Activated T-helper 17 cell treated with anti-CD3 and anti-CD28 coated beads, Interleukin-2, amount 50 U/mL, for 72 hours (primary cell): Measurements from ENCODE around the gene TMEM220. TPM values are rescaled to one million over a fixed set of nuclear protein-coding genes. Genes with fewer than 3 reads are reported as not detected.
"Not testable (repeated sequence)": the region's sequence is repeated elsewhere in the genome, so short reads cannot be mapped to it uniquely, and the experiment has no call there.

Source experiments
- ATAC-seq: fragments of 150-1000 bp; cut with Tn5 transposase; replicated peaks from 2 replicates; pipeline ENCODE4 v1.10.0; 2021; ENCODE audit warnings: mild to moderate bottlenecking, moderate library complexity
- H3K27ac Mint-ChIP-seq: one replicate; pipeline ENCODE4 v1.8.0; 2022; ENCODE audit warnings: mixed read lengths
- H3K27me3 Mint-ChIP-seq: one replicate; pipeline ENCODE4 v1.8.0; 2022; ENCODE audit warnings: mixed read lengths
- H3K36me3 Mint-ChIP-seq: one replicate; pipeline ENCODE4 v1.8.0; 2022; ENCODE audit warnings: low read depth, mild to moderate bottlenecking, mixed read lengths
- H3K4me1 Mint-ChIP-seq: one replicate; pipeline ENCODE4 v1.8.0; 2022; ENCODE audit warnings: mixed read lengths
- H3K4me3 Mint-ChIP-seq: one replicate; pipeline ENCODE4 v1.8.0; 2022; ENCODE audit warnings: mild to moderate bottlenecking, mixed read lengths
- H3K9me3 Mint-ChIP-seq: one replicate; pipeline ENCODE4 v1.8.0; 2022; ENCODE audit warnings: mixed read lengths
- total RNA-seq, 2 donors: library from RNA; stranded (reverse); gene quantifications; one replicate each; pipeline ENCODE4 v1.2.3, GENCODE V29; 2022

TMEM220 gene
- total RNA-seq, 2 donors from 2014 or later = 0.40 to 0.41 TPM

DNA sequence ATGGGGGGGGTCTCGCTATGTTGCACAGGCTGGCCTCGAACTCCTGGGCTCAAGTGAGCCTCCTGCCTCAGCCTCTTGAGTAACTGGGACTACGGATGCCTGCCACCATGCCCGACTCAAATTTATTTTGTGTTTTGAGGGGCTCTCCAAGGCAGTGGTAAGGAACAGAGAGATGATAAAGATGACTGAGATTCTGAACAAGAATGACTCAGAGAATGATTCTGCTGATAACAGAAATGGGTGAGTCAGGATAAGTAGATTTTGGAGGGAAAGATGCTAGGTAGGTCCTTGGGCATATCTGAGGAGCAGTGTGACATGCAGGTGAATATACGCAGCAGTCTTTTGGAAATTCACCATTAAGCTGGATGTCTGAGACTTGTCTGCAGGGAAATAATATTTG is 2.6 kb downstream of the TMEM220 start:
- peak; percentile 70 for ATAC-seq

DNA sequence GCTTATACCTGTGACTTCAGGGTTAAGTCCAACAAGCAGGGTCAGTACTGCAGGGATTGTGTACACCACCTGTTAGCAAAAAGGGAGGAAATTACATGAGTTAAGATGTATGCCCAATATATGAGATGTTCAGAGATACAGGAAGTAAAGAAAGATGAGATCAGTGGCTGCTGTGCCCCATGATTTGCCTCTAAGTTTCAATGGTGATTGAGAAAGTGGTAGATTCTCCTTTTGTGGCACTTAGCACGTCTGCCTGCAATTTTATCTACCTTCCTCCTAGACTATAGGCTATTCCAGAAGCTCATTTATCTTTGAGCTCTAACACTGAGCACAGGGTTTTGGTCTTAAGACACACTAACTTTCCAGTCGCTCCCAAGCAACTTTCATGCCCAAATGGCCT is 3.6 kb downstream of the TMEM220 start:
- Mint-ChIP-seq H3K4me1 (peaks cover 4% of the 10 kb centered on the region), H3K4me3 (no peak overlapping the region), H3K9me3 (no peaks in the 10 kb centered on the region), H3K27ac (no peak overlapping the region), H3K36me3 (no peaks in the 10 kb centered on the region), H3K27me3 (peaks cover 3% of the 10 kb centered on the region)
- ATAC-seq = no peak

More for the DNA sequence above, 2.6 kb downstream of the TMEM220 start:
- Mint-ChIP-seq H3K36me3 (no peaks in the 10 kb centered on the region), H3K4me1 (peaks cover 4% of the 10 kb centered on the region), H3K27ac (no peak overlapping the region), H3K9me3 (no peaks in the 10 kb centered on the region), H3K27me3 (peaks cover 3% of the 10 kb centered on the region), H3K4me3 (no peak overlapping the region)

DNA sequence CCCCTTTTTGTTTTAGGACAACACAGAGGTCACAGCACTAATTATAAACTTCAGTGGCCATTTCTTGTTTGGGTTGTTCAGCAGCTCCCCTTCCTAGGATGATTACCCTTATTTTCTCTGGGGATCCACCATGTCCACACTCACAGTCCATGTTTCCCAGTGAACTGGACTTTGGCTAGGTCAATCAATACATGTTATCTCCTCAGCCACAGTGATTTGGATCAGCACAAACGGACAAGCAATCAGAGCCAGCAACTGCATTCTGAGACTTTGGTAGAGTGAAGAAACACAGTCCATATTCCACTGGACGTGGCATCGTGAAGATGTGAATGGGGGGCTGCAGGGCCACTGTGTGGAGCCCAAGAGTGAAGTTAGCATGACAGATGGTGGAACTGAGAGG is 4.6 kb downstream of the TMEM220 start:
- H3K27ac Mint-ChIP-seq = no peak overlapping the region
- no peaks in the 10 kb centered on the region for H3K36me3 Mint-ChIP-seq
- H3K4me3 Mint-ChIP-seq = no peak overlapping the region
- no peaks in the 10 kb centered on the region for H3K4me1 Mint-ChIP-seq
- H3K27me3 Mint-ChIP-seq = no peaks in the 10 kb centered on the region
- H3K9me3 Mint-ChIP-seq = no peaks in the 10 kb centered on the region
- no peak for ATAC-seq

DNA sequence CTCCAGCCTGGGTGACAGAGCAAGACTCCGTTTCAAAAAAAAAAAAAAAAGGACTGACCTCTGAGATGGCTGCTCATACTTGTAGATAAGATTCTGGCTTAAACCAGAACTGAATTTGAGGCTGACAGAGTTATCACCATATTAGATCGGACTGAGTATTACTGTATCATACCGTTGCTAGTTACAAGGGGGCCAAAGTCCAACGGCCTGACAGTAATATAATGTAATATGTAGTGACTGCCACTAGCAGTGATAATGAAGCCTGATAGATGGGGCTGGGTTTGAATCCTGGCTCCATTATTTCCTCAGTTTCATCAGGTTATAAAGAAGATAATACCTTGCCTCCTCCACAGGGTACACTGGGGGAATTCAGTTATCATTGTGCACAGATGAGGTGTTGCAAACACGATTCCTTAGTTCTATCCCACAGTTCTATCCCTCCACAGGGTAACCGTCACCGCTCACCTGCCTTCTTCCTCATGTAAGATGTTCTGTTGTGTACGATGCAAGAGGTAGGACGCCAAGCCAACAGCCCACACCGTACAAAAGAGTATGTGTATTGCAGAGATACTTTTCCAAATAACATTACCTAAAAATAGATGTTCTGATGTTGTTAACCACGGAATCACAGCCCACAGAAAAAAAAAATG is 5.2 kb downstream of the TMEM220 start:
- H3K27me3 Mint-ChIP-seq = no peaks in the 10 kb centered on the region
- H3K36me3 Mint-ChIP-seq = no peaks in the 10 kb centered on the region
- ATAC-seq = no peak
- H3K9me3 Mint-ChIP-seq = no peaks in the 10 kb centered on the region
- no peak overlapping the region for H3K27ac Mint-ChIP-seq
- no peak overlapping the region for H3K4me3 Mint-ChIP-seq
- no peaks in the 10 kb centered on the region for H3K4me1 Mint-ChIP-seq

DNA sequence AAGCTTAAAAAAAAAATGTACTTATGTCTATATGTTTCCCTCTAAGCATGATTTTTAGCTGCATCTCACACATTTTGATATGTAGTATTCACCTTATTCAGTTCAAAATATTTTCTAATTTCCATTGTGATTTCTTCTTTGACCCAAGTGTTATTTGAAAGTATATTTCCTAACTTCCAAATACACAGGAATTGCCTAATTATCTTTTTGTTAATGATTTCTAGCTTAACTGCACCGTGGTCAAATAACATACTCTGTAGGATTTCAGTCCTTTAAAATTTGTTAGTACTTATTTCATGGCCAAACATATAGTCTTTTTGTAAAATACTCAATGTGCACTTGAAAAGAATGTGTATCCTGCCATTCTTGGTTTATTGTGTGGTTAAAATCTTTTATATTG is 11.3 kb downstream of the TMEM220 start:
- H3K27me3 Mint-ChIP-seq = no peaks in the 10 kb centered on the region
- H3K4me1 Mint-ChIP-seq = no peaks in the 10 kb centered on the region
- H3K4me3 Mint-ChIP-seq = no peak overlapping the region
- peaks cover 17% of the 10 kb centered on the region for H3K36me3 Mint-ChIP-seq
- no peak overlapping the region for H3K27ac Mint-ChIP-seq
- no peak for ATAC-seq
- no peaks in the 10 kb centered on the region for H3K9me3 Mint-ChIP-seq

DNA sequence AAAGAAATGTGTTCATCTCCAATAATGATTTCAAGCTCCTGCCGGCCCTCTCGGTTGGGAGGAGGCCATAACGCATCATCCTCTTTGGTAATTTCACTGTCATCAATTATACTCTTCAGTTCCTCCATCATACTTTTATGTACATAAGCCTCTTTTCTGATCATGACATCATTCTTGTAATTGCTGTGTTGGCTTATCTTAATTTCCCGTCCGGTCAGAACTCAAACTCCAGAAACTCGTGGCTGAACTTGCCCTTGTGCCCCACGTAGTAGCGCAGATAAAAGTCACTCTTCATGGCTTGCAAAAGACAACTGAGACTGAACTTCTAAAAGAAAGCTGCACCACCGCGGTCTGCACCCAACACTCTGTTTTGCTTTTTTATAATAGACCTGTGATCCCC is 13.6 kb downstream of the TMEM220 start:
- Mint-ChIP-seq H3K27me3 (no peaks in the 10 kb centered on the region), H3K27ac (no peak overlapping the region), H3K4me1 (no peaks in the 10 kb centered on the region), H3K9me3 (no peaks in the 10 kb centered on the region), H3K36me3 (peaks cover 40% of the 10 kb centered on the region), H3K4me3 (no peak overlapping the region)
- ATAC-seq = no peak

DNA sequence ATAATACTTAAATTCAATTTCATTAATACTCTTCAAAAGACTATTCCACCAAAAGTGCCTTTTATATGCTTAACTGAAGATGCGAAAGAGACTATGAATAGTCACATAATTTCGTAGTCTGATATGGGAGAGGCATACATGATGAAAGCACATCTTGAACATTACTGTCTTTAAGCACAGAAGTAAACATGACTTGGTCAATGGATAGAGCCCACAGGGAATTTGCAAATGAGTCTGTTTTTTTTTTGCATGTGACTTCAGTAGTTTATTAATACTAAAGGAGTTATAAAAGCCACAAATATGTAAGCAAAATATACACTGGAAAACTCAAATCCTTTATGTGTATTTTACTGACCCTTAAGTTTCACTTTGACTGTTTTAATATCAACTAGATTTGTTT is 16.5 kb downstream of the TMEM220 start:
- no peak overlapping the region for H3K27ac Mint-ChIP-seq
- H3K36me3 Mint-ChIP-seq = peaks cover 68% of the 10 kb centered on the region
- ATAC-seq = no peak
- H3K4me3 Mint-ChIP-seq = no peak overlapping the region
- H3K27me3 Mint-ChIP-seq = no peaks in the 10 kb centered on the region
- no peaks in the 10 kb centered on the region for H3K9me3 Mint-ChIP-seq
- peaks cover 5% of the 10 kb centered on the region for H3K4me1 Mint-ChIP-seq

DNA sequence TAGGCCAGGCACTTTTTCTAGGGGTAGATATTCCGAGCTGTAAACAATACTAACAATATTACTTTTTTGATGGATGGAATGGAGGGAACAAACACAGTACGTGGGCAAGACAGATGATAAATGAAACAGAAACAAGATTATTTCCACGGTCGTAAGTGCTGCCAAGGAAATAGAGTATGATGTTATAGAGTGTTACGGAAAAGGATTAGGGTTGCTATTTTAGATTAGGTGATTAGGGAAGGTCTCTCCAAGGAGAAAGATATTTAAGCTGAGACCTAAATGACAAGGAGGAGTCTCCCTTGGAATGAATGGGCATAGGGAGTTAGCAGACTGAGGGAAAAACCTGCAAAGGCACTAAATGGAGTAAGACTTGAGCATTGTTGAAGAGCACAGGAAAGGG is 24.1 kb downstream of the TMEM220 start:
- Mint-ChIP-seq H3K4me3 (no peak overlapping the region), H3K36me3 (peaks cover 87% of the 10 kb centered on the region), H3K27ac (no peak overlapping the region), H3K9me3 (no peaks in the 10 kb centered on the region), H3K4me1 (peaks cover 23% of the 10 kb centered on the region), H3K27me3 (no peaks in the 10 kb centered on the region)
- ATAC-seq = no peak

DNA sequence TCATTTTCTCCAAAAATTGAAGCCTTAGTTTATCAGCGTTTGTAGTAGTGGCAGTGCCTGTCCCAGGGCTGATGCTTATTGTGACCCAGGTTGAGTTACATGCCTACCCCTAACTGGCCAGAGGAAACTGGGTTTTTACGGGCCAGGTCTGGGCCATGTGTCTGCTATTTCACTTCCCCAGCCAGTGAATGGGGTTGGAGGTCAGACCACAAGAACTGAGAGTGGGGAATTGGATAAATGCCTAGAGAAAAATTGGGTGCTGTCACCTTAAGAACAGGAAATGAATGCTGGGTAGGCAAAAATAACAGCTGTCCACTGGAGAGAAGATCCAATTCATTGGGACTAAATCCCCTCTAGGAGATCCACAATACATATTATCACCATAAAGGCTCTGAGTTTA is 27.2 kb downstream of the TMEM220 start:
- ATAC-seq = no peak
- no peaks in the 10 kb centered on the region for H3K27me3 Mint-ChIP-seq
- peak overlapping the region; percentile 44 for H3K4me3 Mint-ChIP-seq
- H3K9me3 Mint-ChIP-seq = no peaks in the 10 kb centered on the region
- peaks cover 62% of the 10 kb centered on the region for H3K36me3 Mint-ChIP-seq
- peaks cover 29% of the 10 kb centered on the region for H3K4me1 Mint-ChIP-seq
- H3K27ac Mint-ChIP-seq = peak overlapping the region; percentile 58

DNA sequence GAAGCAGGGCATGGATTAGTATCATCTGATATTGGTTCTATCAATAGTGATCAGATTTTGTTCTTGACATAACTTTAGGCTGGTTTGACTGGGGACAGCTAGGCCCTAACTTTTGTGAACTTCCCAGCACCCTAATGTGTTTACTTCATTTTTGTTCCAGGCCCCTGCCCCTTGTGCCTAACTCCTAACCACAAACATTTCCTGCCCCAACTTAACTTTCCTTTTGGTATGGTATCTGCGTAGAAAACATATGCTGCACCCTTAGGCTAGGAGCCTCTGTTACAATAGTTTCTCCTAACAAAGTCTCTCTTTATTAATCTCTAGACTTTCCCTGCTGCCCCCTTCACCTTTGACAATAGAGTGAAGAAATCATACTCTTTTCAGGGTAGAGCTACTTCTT is 30.0 kb downstream of the TMEM220 start:
- Mint-ChIP-seq H3K4me1 (peaks cover 22% of the 10 kb centered on the region), H3K36me3 (peaks cover 43% of the 10 kb centered on the region), H3K9me3 (no peaks in the 10 kb centered on the region), H3K27me3 (no peaks in the 10 kb centered on the region), H3K27ac (peak overlapping the region; percentile 93), H3K4me3 (peak overlapping the region; percentile 79)
- ATAC-seq = no peak

DNA sequence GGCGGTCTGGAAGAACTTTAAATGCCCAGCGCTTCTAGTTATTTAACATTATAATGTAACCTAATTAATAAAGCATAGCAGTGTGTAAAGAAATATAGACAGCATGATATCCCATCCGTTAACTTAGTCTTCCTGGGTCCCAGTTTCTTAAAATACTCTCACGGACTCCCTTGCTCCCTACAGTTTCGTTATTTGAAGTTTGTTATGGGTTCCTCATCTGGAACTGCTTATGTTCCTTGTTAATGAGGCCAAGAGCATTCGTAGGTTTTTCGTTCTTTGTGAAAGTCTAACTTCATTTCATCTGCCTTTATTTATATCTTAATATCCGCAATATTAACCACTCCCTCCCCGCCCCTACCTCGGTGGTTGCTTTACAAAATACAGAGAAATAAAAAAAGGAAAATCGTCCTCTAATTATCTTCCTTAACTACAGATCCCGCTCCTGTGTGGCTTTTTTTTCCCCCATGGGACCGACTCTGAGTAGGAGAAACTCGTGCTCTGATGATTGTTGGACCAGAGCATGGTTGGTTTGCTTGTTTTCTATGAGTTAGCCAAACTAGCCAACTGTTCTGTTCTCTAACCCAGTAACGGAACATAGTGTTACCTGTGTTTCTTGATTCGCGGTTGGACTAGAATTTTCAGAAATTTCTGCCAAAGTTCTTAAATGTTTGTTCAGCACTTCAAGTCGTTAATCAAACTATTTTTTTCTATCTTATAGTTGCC is 31.6 kb downstream of the TMEM220 start:
- Mint-ChIP-seq H3K9me3 (no peaks in the 10 kb centered on the region), H3K27me3 (no peaks in the 10 kb centered on the region), H3K36me3 (peaks cover 44% of the 10 kb centered on the region), H3K4me1 (peaks cover 22% of the 10 kb centered on the region), H3K27ac (peak overlapping the region; percentile 95), H3K4me3 (peak overlapping the region; percentile 96)
- no peak for ATAC-seq

DNA sequence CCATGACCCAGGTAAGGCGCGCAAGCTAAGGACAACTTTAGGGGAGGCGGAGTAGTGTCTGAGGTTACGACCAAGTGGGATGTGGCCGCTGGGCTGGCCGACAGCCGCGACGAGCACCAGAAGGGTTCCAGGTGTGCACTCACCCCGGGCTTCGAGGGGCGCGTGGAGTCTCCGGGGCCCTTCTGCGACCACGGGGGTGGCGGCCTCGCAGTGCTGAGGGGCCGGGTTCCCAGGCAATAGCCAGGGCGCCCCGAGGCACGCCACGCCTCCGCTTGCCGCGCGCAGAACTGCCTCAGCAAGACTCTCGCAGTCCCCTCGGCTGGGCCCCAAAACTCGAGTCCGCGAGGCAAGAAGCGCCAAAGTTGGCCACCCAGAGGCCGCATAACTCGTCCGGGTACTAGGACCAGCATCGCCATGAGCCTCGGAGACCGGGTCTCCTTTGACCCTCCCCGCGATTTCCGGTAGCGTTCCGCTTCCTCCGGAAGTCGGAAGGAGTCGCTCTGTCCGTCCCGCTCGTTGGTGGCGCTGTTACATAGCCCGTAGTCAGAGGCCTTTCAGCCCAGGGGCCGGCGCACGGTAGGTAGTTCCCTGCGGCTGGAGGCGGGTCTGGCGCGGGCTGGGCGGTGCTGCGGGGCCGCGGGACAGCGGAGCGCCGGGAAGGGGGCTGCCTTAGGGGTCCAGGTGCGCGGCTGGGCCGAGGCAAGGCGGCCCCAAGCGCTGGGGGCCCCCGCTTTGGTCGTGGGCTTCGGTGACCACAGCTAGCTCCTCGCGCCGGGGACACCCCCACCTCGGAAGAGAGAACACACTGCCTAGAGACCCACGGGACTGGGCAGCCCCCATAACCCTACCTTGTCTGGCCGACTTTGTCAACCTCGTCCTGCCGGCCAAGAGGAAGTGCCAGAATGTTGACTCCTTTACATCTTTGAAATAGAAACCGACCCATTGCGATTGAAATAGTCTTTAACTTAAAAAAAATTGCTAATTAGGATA is 32.4 kb downstream of the TMEM220 start, which contains the start of the genes ADPRM and SCO1:
TSS of gene ADPRM (plus strand) at position 503 of the 990 bp plus-strand sequence. CDS start 7,333 bp downstream, outside the sequence.
TSS of gene SCO1 (minus strand) at position 442 of the 990 bp plus-strand sequence. CDS start at position 416, 26 bp downstream.
- Mint-ChIP-seq H3K4me3 (peak within 1 kb of the TSS; percentile 96), H3K9me3 (no peaks in the 10 kb centered on the region), H3K4me1 (peaks cover 19% of the 10 kb centered on the region), H3K27me3 (no peaks in the 10 kb centered on the region), H3K27ac (peak within 1 kb of the TSS; percentile 95), H3K36me3 (peaks cover 50% of the 10 kb centered on the region)
- ATAC-seq = peak; percentile 97

DNA sequence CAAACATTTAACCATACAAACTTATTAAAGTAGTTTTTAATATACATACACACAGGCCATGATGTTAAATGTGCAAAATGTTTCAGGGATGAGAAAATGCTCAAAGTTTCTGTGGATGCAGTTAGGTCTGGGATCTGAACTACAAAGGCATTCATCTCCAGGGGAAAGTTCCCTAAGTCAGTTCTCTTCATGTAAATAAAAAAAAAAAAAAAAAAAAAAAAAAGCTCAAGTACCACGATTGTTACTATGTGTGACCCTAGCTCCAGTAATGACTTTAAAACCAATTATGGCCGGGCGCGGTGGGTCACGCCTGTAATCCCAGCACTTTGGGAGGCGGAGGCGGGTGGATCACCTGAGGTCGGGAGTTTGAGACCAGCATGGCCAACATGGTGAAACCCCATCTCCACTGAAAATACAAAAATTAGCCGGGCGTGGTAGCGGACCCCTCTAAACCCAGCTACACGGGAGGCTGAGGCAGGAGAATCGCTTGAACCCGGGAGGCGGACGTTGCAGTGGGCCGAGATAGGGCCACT is 33.9 kb downstream of the TMEM220 start:
- H3K4me1 Mint-ChIP-seq = peaks cover 18% of the 10 kb centered on the region
- H3K36me3 Mint-ChIP-seq = peaks cover 53% of the 10 kb centered on the region
- not testable (repeated sequence) for H3K27ac Mint-ChIP-seq, H3K27me3 Mint-ChIP-seq, ATAC-seq, H3K9me3 Mint-ChIP-seq
- H3K4me3 Mint-ChIP-seq = peak overlapping the region; percentile 96

DNA sequence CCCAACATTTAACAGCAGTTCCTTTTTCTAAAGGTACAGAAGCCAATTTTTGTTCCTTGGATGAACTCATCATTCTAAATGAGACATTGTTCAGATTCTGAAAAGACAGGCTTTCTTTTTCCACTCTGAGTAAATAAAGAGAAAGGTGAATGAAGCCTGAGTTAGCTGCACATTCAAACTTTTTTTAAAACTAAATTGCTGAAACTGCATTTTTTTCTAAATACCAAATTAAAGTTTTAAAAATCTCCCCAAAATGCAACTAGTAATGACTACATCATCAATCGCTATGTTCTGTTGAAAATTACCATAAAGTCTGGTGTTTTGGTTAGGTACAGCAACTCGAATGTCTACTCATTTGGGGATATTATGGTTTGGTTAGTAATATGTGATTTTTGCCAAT is 42.3 kb downstream of the TMEM220 start:
- Mint-ChIP-seq H3K27me3 (no peaks in the 10 kb centered on the region), H3K27ac (no peak overlapping the region), H3K36me3 (peaks cover 100% of the 10 kb centered on the region), H3K4me1 (peaks cover 17% of the 10 kb centered on the region), H3K4me3 (no peak overlapping the region), H3K9me3 (no peaks in the 10 kb centered on the region)
- ATAC-seq = peak; percentile 45
